KMS-11 (cell line): Measurements from ENCODE around the gene CSRNP3.

Source experiments
- H2AFZ ChIP-seq: fragments of 200-600 bp; sonication (generic); 2 replicates; pipeline ENCODE4 v1.6.1; 2016; ENCODE audit warnings: antibody characterized with exemption, mixed run types, low read depth
- H3K27ac ChIP-seq: fragments of 200-600 bp; sonication (generic); 2 replicates; pipeline ENCODE4 v1.6.1; 2016; ENCODE audit warnings: mild to moderate bottlenecking, mixed run types
- H3K27me3 ChIP-seq: fragments of 200-600 bp; sonication (generic); 2 replicates; pipeline ENCODE4 v1.6.1; 2017; ENCODE audit warnings: mild to moderate bottlenecking, low read depth, mixed run types, moderate library complexity; ENCODE audit not compliant: insufficient read depth
- H3K36me3 ChIP-seq: fragments of 200-600 bp; sonication (generic); 2 replicates; pipeline ENCODE4 v1.6.1; 2017; ENCODE audit warnings: mild to moderate bottlenecking, mixed run types; ENCODE audit not compliant: insufficient read depth
- H3K4me1 ChIP-seq: fragments of 200-600 bp; sonication (generic); 2 replicates; pipeline ENCODE4 v1.6.1; 2016; ENCODE audit warnings: mild to moderate bottlenecking, low read depth, mixed run types; ENCODE audit not compliant: poor library complexity, severe bottlenecking
- H3K4me2 ChIP-seq: fragments of 200-600 bp; sonication (generic); 2 replicates; pipeline ENCODE4 v1.7.0; 2016; ENCODE audit warnings: mild to moderate bottlenecking, mixed run types
- H3K4me3 ChIP-seq: fragments of 200-600 bp; sonication (generic); IDR thresholded peaks from 2 replicates; pipeline ENCODE4 v1.6.1; 2017; ENCODE audit warnings: low read depth, low read length, mixed read lengths; ENCODE audit not compliant: insufficient read depth
- H3K79me2 ChIP-seq: fragments of 200-600 bp; sonication (generic); 2 replicates; pipeline ENCODE4 v1.6.1; 2016; ENCODE audit warnings: low read depth, mixed run types; ENCODE audit not compliant: insufficient read depth
- H3K9ac ChIP-seq: fragments of 200-600 bp; sonication (generic); 2 replicates; pipeline ENCODE4 v1.6.1; 2016; ENCODE audit warnings: mild to moderate bottlenecking, mixed run types
- H4K20me1 ChIP-seq: fragments of 200-600 bp; sonication (generic); 2 replicates; pipeline ENCODE4 v1.6.1; 2016; ENCODE audit warnings: mild to moderate bottlenecking, mixed run types; ENCODE audit not compliant: insufficient read depth
- TF ChIP-seq, protein P1 (sequence below): fragments of 200-600 bp; sonication (generic); conservative IDR thresholded peaks from 2 replicates; pipeline ENCODE4 v1.6.1; 2017; ENCODE audit warnings: low read depth, mild to moderate bottlenecking, antibody characterized with exemption, low read length, moderate library complexity, mixed read lengths

Gene CSRNP3

DNA sequence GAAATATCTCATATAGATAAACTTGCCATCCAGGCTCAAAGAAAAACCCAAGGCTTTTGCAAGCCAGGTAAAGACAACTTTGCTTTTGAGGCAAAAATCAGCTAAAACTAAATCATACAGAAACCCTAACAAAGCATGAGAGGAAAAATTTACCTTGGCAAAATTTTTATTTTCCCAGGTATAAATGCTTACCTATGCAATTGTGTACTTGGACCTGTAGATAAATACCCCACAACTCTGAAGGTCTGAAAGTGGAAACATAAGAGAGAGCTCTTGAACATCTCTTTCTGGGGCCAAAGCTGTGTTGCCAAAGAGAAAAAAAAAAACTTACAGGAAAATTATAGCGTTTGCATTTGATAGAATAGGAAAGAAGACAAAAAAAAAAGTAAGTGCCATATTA, 14.6 kb upstream of the CSRNP3 start:
- no peak overlapping the region for H2AFZ ChIP-seq
- no peaks in the 10 kb centered on the region for H3K4me1 ChIP-seq
- no peaks in the 10 kb centered on the region for H4K20me1 ChIP-seq
- no peaks in the 10 kb centered on the region for H3K36me3 ChIP-seq
- no peak overlapping the region for H3K9ac ChIP-seq
- no peak overlapping the region for H3K27ac ChIP-seq
- H3K4me2 ChIP-seq, result no peak overlapping the region
- no peak overlapping the region for H3K4me3 ChIP-seq
- TF ChIP-seq, protein P1, sequence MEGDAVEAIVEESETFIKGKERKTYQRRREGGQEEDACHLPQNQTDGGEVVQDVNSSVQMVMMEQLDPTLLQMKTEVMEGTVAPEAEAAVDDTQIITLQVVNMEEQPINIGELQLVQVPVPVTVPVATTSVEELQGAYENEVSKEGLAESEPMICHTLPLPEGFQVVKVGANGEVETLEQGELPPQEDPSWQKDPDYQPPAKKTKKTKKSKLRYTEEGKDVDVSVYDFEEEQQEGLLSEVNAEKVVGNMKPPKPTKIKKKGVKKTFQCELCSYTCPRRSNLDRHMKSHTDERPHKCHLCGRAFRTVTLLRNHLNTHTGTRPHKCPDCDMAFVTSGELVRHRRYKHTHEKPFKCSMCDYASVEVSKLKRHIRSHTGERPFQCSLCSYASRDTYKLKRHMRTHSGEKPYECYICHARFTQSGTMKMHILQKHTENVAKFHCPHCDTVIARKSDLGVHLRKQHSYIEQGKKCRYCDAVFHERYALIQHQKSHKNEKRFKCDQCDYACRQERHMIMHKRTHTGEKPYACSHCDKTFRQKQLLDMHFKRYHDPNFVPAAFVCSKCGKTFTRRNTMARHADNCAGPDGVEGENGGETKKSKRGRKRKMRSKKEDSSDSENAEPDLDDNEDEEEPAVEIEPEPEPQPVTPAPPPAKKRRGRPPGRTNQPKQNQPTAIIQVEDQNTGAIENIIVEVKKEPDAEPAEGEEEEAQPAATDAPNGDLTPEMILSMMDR, result no peak
- H3K79me2 ChIP-seq, result no peaks in the 10 kb centered on the region
- no peaks in the 10 kb centered on the region for H3K27me3 ChIP-seq

- H3K36me3 ChIP-seq, result no peaks in the 10 kb centered on the region
- no peak overlapping the region for H3K4me3 ChIP-seq
- H2AFZ ChIP-seq, result no peak overlapping the region
- H3K27me3 ChIP-seq, result no peaks in the 10 kb centered on the region
- TF ChIP-seq, protein P1, result no peak
- no peaks in the 10 kb centered on the region for H3K79me2 ChIP-seq
- no peak overlapping the region for H3K27ac ChIP-seq
- no peak overlapping the region for H3K4me2 ChIP-seq
- H4K20me1 ChIP-seq, result no peaks in the 10 kb centered on the region
- H3K4me1 ChIP-seq, result no peaks in the 10 kb centered on the region
- H3K9ac ChIP-seq, result no peak overlapping the region
These were observed 13.5 kb upstream of the CSRNP3 start for GRCh38 chr2:165456027-165456426.

DNA sequence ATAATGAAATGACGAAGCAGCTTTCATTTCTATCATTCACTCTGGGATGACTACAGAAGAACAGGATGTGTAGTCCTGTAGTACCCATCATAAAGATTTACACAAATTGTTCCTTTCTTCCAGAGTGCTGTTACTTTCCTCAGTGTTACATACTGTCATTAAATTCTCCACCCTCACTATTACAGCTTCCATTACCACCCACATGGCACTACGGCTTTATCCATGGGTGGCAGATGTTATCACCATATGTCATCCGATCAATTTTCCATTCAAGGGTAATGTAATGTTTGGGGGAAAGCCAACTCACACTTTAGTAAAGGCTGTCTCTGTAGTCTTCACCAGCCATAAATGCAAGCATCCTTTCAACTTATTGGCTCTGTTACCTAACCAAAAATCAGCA, 7.1 kb upstream of the CSRNP3 start:
- Histone ChIP-seq H2AFZ (no peak overlapping the region), H4K20me1 (no peaks in the 10 kb centered on the region), H3K36me3 (no peaks in the 10 kb centered on the region), H3K27ac (no peak overlapping the region), H3K4me3 (no peak overlapping the region), H3K9ac (no peak overlapping the region), H3K79me2 (no peaks in the 10 kb centered on the region), H3K27me3 (no peaks in the 10 kb centered on the region), H3K4me2 (no peak overlapping the region), H3K4me1 (no peaks in the 10 kb centered on the region)
- TF ChIP-seq, protein P1, result no peak

DNA sequence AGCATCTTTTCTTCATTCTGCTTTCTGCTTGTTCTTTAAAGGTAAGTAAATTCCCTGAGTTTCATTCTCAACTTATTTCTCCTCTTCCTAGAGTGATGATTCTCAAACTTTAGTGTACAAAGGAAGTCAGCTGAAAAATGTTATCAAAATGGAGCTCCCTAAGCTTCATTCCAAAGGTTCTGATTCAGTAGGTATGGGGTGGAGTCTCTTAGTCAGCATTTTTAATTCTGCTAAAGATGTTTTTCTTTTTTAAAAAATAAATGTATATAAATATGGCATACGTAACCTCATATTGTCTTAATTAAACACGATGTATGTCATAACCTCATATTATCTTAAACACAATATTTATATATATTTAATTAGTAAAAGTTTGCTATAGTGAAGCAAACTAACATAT, 3.1 kb upstream of the CSRNP3 start:
- Histone ChIP-seq H3K4me1 (no peaks in the 10 kb centered on the region), H3K4me3 (no peak overlapping the region), H4K20me1 (no peaks in the 10 kb centered on the region), H3K4me2 (no peak overlapping the region), H2AFZ (no peak overlapping the region), H3K9ac (no peak overlapping the region), H3K27me3 (no peaks in the 10 kb centered on the region), H3K36me3 (no peaks in the 10 kb centered on the region), H3K27ac (no peak overlapping the region), H3K79me2 (no peaks in the 10 kb centered on the region)
- TF ChIP-seq, protein P1, result no peak

- no peak overlapping the region for H2AFZ ChIP-seq
- H3K36me3 ChIP-seq, result no peaks in the 10 kb centered on the region
- H3K79me2 ChIP-seq, result no peaks in the 10 kb centered on the region
- TF ChIP-seq, protein P1, result no peak
- no peak overlapping the region for H3K4me3 ChIP-seq
- H3K4me2 ChIP-seq, result no peak overlapping the region
- H3K27ac ChIP-seq, result no peak overlapping the region
- H4K20me1 ChIP-seq, result no peaks in the 10 kb centered on the region
- H3K4me1 ChIP-seq, result no peaks in the 10 kb centered on the region
- no peak overlapping the region for H3K9ac ChIP-seq
- H3K27me3 ChIP-seq, result no peaks in the 10 kb centered on the region
These were observed 1.6 kb upstream of the CSRNP3 start for GRCh38 chr2:165467921-165468320.
